ENCODE measurements around the gene ACKR4. TPM values are rescaled to one million over a fixed set of nuclear protein-coding genes. Genes with fewer than 3 reads are reported as not detected.

The ACKR4 gene
- total and polyA plus RNA-seq, 2 experiments from 2014 or later: 14.8 to 25.0 TPM

DNA sequence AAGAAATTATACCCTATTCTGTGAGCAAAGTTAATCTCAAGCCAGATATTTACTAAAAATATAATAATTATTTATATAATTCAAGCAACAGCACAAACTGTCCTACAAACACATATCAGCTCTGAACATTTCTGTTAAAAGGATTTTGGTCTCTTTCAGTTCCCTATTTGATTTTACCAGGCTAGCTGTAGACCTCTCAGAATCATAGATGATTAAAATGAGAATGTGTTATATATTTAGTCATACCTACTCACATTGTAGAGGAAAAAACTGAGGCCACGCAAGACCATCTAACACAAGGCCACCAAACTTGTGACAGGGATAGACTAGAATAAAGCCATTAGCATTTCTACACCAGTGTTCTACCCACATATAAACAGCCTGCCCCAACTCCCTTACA is 28.5 kb downstream of the ACKR4 start:
- Histone ChIP-seq H3K4me2 (ENCODE audit: unreplicated experiment) (no peak overlapping the region), H3K9me2 (ENCODE audit: insufficient read depth) (no peaks in the 10 kb centered on the region), H3K27ac (no peak overlapping the region; the same call in 1 of the 2 replicates), H3K4me3 (no peak overlapping the region), H3F3A (ENCODE audit: insufficient read depth) (peaks cover 16% of the 10 kb centered on the region), H3K4me1 (ENCODE audit: insufficient read depth) (peaks cover 35% of the 10 kb centered on the region), H3K9ac (no peak overlapping the region), H3K9me3 (ENCODE audit: low read depth) (no peaks in the 10 kb centered on the region), H3K36me3 (ENCODE audit: low read depth) (peaks cover 20% of the 10 kb centered on the region; the same call in 1 of the 2 replicates), H2AFZ (no peak overlapping the region), H3K27me3 (replicated peaks; ENCODE audit: insufficient read depth) (no peaks in the 10 kb centered on the region), H4K20me1 (ENCODE audit: insufficient read depth) (no peaks in the 10 kb centered on the region), H3K79me2 (ENCODE audit: insufficient read depth) (no peaks in the 10 kb centered on the region)
- 94 to 96% methylated on average over 1 of the region's 1 CpG for WGBS, 2 experiments (ENCODE audit: low coverage in 1 of 2, low lambda C conversion rate in 2 of 2, missing lambda C conversion rate in 2 of 2)
- DNase-seq: no peak
- in situ Hi-C loops (cut with MboI): no loop called here
- TF ChIP-seq EZH2 (IDR thresholded peaks at IDR 0.05; ENCODE audit: insufficient read depth, poor library complexity, severe bottlenecking) (no peak), EZH2phosphoT487 (IDR thresholded peaks at IDR 0.05; ENCODE audit: insufficient read depth, low read depth) (no peak)

DNA sequence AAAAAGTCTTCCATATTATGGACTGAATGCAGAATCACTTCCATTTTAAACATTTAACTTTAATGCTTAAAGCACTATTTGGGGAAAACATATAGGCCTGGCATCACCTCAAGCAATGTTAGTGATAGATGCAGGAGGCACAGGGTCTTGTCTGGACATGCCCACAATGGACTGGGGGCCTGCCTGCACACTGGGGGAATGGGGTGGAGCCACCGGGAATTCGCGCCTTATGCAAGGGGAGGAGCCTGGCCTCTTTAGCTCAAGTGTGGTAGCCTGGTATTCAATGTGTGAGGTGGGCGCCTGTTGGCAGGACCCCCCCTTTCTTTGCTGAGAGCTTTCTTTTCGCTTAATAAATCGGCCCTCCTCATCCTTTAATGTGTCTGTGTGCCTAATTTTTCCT is 29.9 kb downstream of the ACKR4 start:
- Histone ChIP-seq H3F3A (ENCODE audit: insufficient read depth) (peaks cover 17% of the 10 kb centered on the region), H4K20me1 (ENCODE audit: insufficient read depth) (no peaks in the 10 kb centered on the region), H3K9me3 (ENCODE audit: low read depth) (no peaks in the 10 kb centered on the region), H3K36me3 (ENCODE audit: low read depth) (0 out of 2 replicates have a peak, but pooled peaks cover 14% of the 10 kb centered on the region), H3K27me3 (replicated peaks; ENCODE audit: insufficient read depth) (no peaks in the 10 kb centered on the region), H2AFZ (no peak overlapping the region), H3K9me2 (ENCODE audit: insufficient read depth) (no peaks in the 10 kb centered on the region), H3K4me2 (ENCODE audit: unreplicated experiment) (no peak overlapping the region), H3K9ac (no peak overlapping the region), H3K4me1 (ENCODE audit: insufficient read depth) (peaks cover 37% of the 10 kb centered on the region), H3K27ac (no peak overlapping the region), H3K79me2 (ENCODE audit: insufficient read depth) (no peaks in the 10 kb centered on the region), H3K4me3 (no peak overlapping the region)
- DNase-seq: no peak
- TF ChIP-seq EZH2 (IDR thresholded peaks at IDR 0.05; ENCODE audit: insufficient read depth, poor library complexity, severe bottlenecking) (no peak), EZH2phosphoT487 (IDR thresholded peaks at IDR 0.05; ENCODE audit: insufficient read depth, low read depth) (no peak)
- in situ Hi-C loops (cut with MboI): no loop called here
- WGBS, 2 experiments (ENCODE audit: low coverage in 1 of 2, low lambda C conversion rate in 2 of 2, missing lambda C conversion rate in 2 of 2): 99 to 100% methylated on average over 6 of the region's 6 CpGs

DNA sequence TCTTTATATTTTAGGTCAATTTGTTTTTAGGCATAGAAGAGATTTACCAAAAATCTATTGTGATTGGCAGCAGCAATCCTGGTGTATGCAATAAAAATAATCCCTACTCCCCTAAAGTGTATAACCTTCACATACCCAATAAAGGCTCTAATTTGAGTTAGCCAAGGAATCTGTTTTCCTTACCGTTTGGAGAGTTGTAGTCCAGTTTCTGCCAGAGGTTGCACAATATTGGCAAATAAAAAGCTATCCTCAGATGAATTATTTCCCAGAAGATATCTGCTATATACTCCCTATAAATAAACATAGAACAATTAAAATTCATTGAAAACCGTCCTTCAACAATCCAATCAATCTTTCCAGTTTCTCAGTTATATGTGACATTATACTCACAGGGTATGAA is 31.1 kb downstream of the ACKR4 start:
- 0 out of 2 replicates have a peak, but pooled peaks cover 14% of the 10 kb centered on the region for H3K36me3 ChIP-seq (ENCODE audit: low read depth)
- no peaks in the 10 kb centered on the region for H3K79me2 ChIP-seq (ENCODE audit: insufficient read depth)
- no peaks in the 10 kb centered on the region for H3K9me2 ChIP-seq (ENCODE audit: insufficient read depth)
- H3K4me2 ChIP-seq (ENCODE audit: unreplicated experiment): no peak overlapping the region
- no peaks in the 10 kb centered on the region for H3K9me3 ChIP-seq (ENCODE audit: low read depth)
- no peaks in the 10 kb centered on the region for H3K27me3 ChIP-seq (replicated peaks; ENCODE audit: insufficient read depth)
- in situ Hi-C loops (cut with MboI): no loop called here
- H2AFZ ChIP-seq: no peak overlapping the region
- WGBS, 2 experiments (ENCODE audit: low coverage in 1 of 2, low lambda C conversion rate in 2 of 2, missing lambda C conversion rate in 2 of 2): 36 to 37% methylated on average over 2 of the region's 2 CpGs
- no peak overlapping the region for H3K4me3 ChIP-seq
- H3K4me1 ChIP-seq (ENCODE audit: insufficient read depth): peaks cover 30% of the 10 kb centered on the region
- H4K20me1 ChIP-seq (ENCODE audit: insufficient read depth): no peaks in the 10 kb centered on the region
- H3K9ac ChIP-seq: no peak overlapping the region
- TF ChIP-seq EZH2phosphoT487 (IDR thresholded peaks at IDR 0.05; ENCODE audit: insufficient read depth, low read depth): no peak
- no peak for TF ChIP-seq EZH2 (IDR thresholded peaks at IDR 0.05; ENCODE audit: insufficient read depth, poor library complexity, severe bottlenecking)
- no peak for DNase-seq
- peaks cover 17% of the 10 kb centered on the region for H3F3A ChIP-seq (ENCODE audit: insufficient read depth)
- H3K27ac ChIP-seq: no peak overlapping the region

DNA sequence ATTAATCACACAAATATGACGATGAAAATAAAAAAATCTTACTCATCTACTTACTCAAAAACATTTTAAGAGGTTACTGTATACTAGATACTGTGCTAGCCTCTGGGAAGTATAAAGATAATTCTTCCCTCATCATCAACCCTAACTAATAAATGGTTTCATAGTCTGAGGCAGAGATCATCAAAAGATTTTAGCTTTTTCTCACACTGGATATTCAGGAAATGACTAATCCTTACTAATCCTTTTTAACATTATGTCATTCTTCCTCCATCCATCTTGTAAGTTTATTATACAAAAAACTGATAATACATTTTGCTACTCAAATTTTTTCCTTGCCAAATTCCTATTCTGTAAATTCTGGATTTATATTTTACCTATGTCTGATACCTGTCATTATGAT is 32.9 kb downstream of the ACKR4 start:
- Histone ChIP-seq H3K4me3 (no peak overlapping the region), H3F3A (ENCODE audit: insufficient read depth) (peaks cover 17% of the 10 kb centered on the region), H2AFZ (no peak overlapping the region; the same call in 1 of the 2 replicates), H3K4me2 (ENCODE audit: unreplicated experiment) (peak overlapping the region; percentile 67), H4K20me1 (ENCODE audit: insufficient read depth) (no peaks in the 10 kb centered on the region), H3K9me3 (ENCODE audit: low read depth) (no peaks in the 10 kb centered on the region), H3K9ac (peak overlapping the region; percentile 42), H3K27me3 (replicated peaks; ENCODE audit: insufficient read depth) (no peaks in the 10 kb centered on the region), H3K79me2 (ENCODE audit: insufficient read depth) (no peaks in the 10 kb centered on the region), H3K36me3 (ENCODE audit: low read depth) (0 out of 2 replicates have a peak, but pooled peaks cover 14% of the 10 kb centered on the region), H3K9me2 (ENCODE audit: insufficient read depth) (no peaks in the 10 kb centered on the region), H3K4me1 (ENCODE audit: insufficient read depth) (peaks cover 28% of the 10 kb centered on the region), H3K27ac (peak overlapping the region; percentile 82)
- 5 to 9% methylated on average over 1 of the region's 1 CpG for WGBS, 2 experiments (ENCODE audit: low coverage in 1 of 2, low lambda C conversion rate in 2 of 2, missing lambda C conversion rate in 2 of 2)
- in situ Hi-C loops (cut with MboI): no loop called here
- DNase-seq: peak; percentile 88
- no peak for TF ChIP-seq EZH2 (IDR thresholded peaks at IDR 0.05; ENCODE audit: insufficient read depth, poor library complexity, severe bottlenecking)
- TF ChIP-seq EZH2phosphoT487 (IDR thresholded peaks at IDR 0.05; ENCODE audit: insufficient read depth, low read depth): no peak

DNA sequence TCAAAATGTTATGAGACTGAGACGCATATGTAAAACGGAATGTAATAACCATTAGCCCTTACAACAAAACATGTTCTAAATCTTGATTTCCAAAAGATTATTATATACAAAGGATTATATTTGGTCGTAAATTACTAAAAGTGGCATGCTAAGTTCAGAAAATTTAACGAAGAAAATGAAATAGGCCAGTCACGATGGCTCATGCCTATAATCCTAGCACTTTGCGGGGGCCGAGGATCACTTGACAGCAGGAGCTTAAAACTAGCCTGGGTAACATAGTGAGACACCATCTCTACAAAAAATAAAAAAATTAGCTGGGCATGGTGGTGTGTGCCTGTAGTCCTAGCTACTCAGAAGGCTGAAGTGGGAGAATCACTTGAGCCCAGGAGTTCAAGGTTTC is 33.5 kb downstream of the ACKR4 start:
- H2AFZ ChIP-seq: no peak overlapping the region
- H3K27ac ChIP-seq: no peak overlapping the region
- no peak for DNase-seq
- H3K27me3 ChIP-seq (replicated peaks; ENCODE audit: insufficient read depth): no peaks in the 10 kb centered on the region
- TF ChIP-seq EZH2 (IDR thresholded peaks at IDR 0.05; ENCODE audit: insufficient read depth, poor library complexity, severe bottlenecking): no peak
- no peak for TF ChIP-seq EZH2phosphoT487 (IDR thresholded peaks at IDR 0.05; ENCODE audit: insufficient read depth, low read depth)
- 89% methylated on average over 7 of the region's 7 CpGs for WGBS, 2 experiments (ENCODE audit: low coverage in 1 of 2, low lambda C conversion rate in 2 of 2, missing lambda C conversion rate in 2 of 2)
- H3F3A ChIP-seq (ENCODE audit: insufficient read depth): peaks cover 17% of the 10 kb centered on the region
- 0 out of 2 replicates have a peak, but pooled peaks cover 14% of the 10 kb centered on the region for H3K36me3 ChIP-seq (ENCODE audit: low read depth)
- H3K9me3 ChIP-seq (ENCODE audit: low read depth): no peaks in the 10 kb centered on the region
- H3K4me2 ChIP-seq (ENCODE audit: unreplicated experiment): no peak overlapping the region
- no peak overlapping the region for H3K4me3 ChIP-seq
- no peaks in the 10 kb centered on the region for H3K9me2 ChIP-seq (ENCODE audit: insufficient read depth)
- in situ Hi-C loops (cut with MboI): no loop called here
- H4K20me1 ChIP-seq (ENCODE audit: insufficient read depth): no peaks in the 10 kb centered on the region
- H3K79me2 ChIP-seq (ENCODE audit: insufficient read depth): no peaks in the 10 kb centered on the region
- peaks cover 21% of the 10 kb centered on the region for H3K4me1 ChIP-seq (ENCODE audit: insufficient read depth)
- no peak overlapping the region for H3K9ac ChIP-seq
